Upper lobe of right lung (tissue), 1 donor: ENCODE data around the gene LILRB4. TPM values are rescaled to one million over a fixed set of nuclear protein-coding genes. Genes with fewer than 3 reads are reported as not detected.
"Not testable (repeated sequence)": the region's sequence is repeated elsewhere in the genome, so short reads cannot be mapped to it uniquely, and the experiment has no call there.

Experiments
- ATAC-seq: fragments of 200-7000 bp; cut with Tn5 transposase; one replicate; pipeline ENCODE4 v1.9.1; 2020; ENCODE audit warnings: mild to moderate bottlenecking, moderate library complexity
- DNase-seq: peaks from one replicate; pipeline ENCODE4 v3.0.0-alpha.2; 2020
- H3K27ac ChIP-seq: fragments of 200-600 bp; one replicate; pipeline ENCODE4 v1.8.0; 2022
- H3K27me3 ChIP-seq: fragments of 200-600 bp; one replicate; pipeline ENCODE4 v1.8.0; 2022; ENCODE audit warnings: mild to moderate bottlenecking
- H3K36me3 ChIP-seq: fragments of 200-600 bp; one replicate; pipeline ENCODE4 v1.8.0; 2022
- H3K4me1 ChIP-seq: fragments of 200-600 bp; one replicate; pipeline ENCODE4 v1.8.0; 2022
- H3K4me3 ChIP-seq: fragments of 200-600 bp; one replicate; pipeline ENCODE4 v1.8.0; 2022; ENCODE audit warnings: mild to moderate bottlenecking
- H3K9me3 ChIP-seq: fragments of 200-600 bp; one replicate; pipeline ENCODE4 v1.8.0; 2022
- CTCF ChIP-seq: fragments of 200-600 bp; IDR thresholded peaks from one replicate; pipeline ENCODE4 v1.8.0; 2022; ENCODE audit warnings: antibody characterized with exemption
- intact Hi-C: fragments of 100-400 bp; cut with DNase I; formaldehyde crosslinking; loops from one replicate; pipeline ENCODE4 v1.11.0; 2022
- total RNA-seq: library from RNA; stranded (reverse); fragmentation: NEBNext Ultra II Directional; extraction: Animal tissue kit (Norgen Biotek cat#: 25700); gene quantifications from one replicate; pipeline ENCODE4 v1.2.1, GENCODE V29; 2021
- donor health status: DM: no; HTN: yes; CAD: no; lungs with severe emphysema.

LILRB4 gene
- total RNA-seq, 1 donor from 2014 or later, result 29.8 TPM

- DNase-seq (no peak), ATAC-seq (peak; percentile 49)
- Histone ChIP-seq H3K36me3 (no peaks in the 10 kb centered on the region), H3K27ac (no peak overlapping the region), H3K4me3 (no peak overlapping the region), H3K27me3 (peaks cover 7% of the 10 kb centered on the region), H3K4me1 (no peaks in the 10 kb centered on the region), H3K9me3 (no peaks in the 10 kb centered on the region)
- intact Hi-C loops, result no loop called here
- no peak for TF ChIP-seq CTCF
These were observed 8.0 kb downstream of the LILRB4 start for GRCh38 chr19:54670576-54671357.

- ATAC-seq, result peak; percentile 59
- Histone ChIP-seq H3K36me3 (no peaks in the 10 kb centered on the region), H3K9me3 (no peaks in the 10 kb centered on the region), H3K4me3 (no peak overlapping the region), H3K4me1 (no peaks in the 10 kb centered on the region), H3K27me3 (peaks cover 7% of the 10 kb centered on the region), H3K27ac (no peak overlapping the region)
- no peak for TF ChIP-seq CTCF
- no peak for DNase-seq
- intact Hi-C loops, result no loop called here
These were observed 10.4 kb downstream of the LILRB4 start for GRCh38 chr19:54673222-54673621.

- no peak overlapping the region for H3K27ac ChIP-seq
- H3K4me1 ChIP-seq, result no peaks in the 10 kb centered on the region
- H3K36me3 ChIP-seq, result no peaks in the 10 kb centered on the region
- no peak overlapping the region for H3K4me3 ChIP-seq
- peaks cover 7% of the 10 kb centered on the region for H3K27me3 ChIP-seq
- ATAC-seq (no peak), DNase-seq (no peak)
- H3K9me3 ChIP-seq, result no peaks in the 10 kb centered on the region
- TF ChIP-seq CTCF, result peak; percentile 55
- intact Hi-C loops, result no loop called here
These were observed 11.3 kb downstream of the LILRB4 start for GRCh38 chr19:54674021-54674617.

GRCh38 chr19:54676210-54676834 lies 13.5 kb downstream of the LILRB4 start:
- ATAC-seq, result peak; percentile 73
- H3K27ac ChIP-seq, intact Hi-C loops, DNase-seq, H3K36me3 ChIP-seq, H3K4me1 ChIP-seq, H3K4me3 ChIP-seq, H3K9me3 ChIP-seq, H3K27me3 ChIP-seq: not testable (repeated sequence)
- peak; percentile 86 for TF ChIP-seq CTCF

GRCh38 chr19:54677217-54677616 lies 14.4 kb downstream of the LILRB4 start:
- no peak for ATAC-seq
- Histone ChIP-seq H3K4me3 (no peak overlapping the region), H3K36me3 (no peaks in the 10 kb centered on the region), H3K9me3 (no peaks in the 10 kb centered on the region), H3K27ac (no peak overlapping the region), H3K4me1 (no peaks in the 10 kb centered on the region), H3K27me3 (peaks cover 10% of the 10 kb centered on the region)
- TF ChIP-seq CTCF, result no peak
- DNase-seq, result no peak
- intact Hi-C loops, result no loop called here

GRCh38 chr19:54681596-54681995 lies 18.8 kb downstream of the LILRB4 start:
- H3K27me3 ChIP-seq, result peaks cover 20% of the 10 kb centered on the region
- ATAC-seq, intact Hi-C loops, H3K9me3 ChIP-seq, H3K4me1 ChIP-seq, H3K27ac ChIP-seq, H3K4me3 ChIP-seq, H3K36me3 ChIP-seq, DNase-seq: not testable (repeated sequence)
